Transverse colon (tissue), 4 donors: ENCODE measurements around the gene MRPL55.

Source experiments
- EP300 ChIP-seq: sonication (generic); formaldehyde crosslinking; IDR thresholded peaks from one replicate; pipeline ENCODE4 v1.6.1; 2017; ENCODE audit warnings: antibody characterized with exemption, low read depth
- POLR2A ChIP-seq: fragments of 450-650 bp; IDR thresholded peaks from one replicate; pipeline ENCODE4 v1.6.1; 2016; ENCODE audit warnings: antibody characterized with exemption, mild to moderate bottlenecking, moderate library complexity
- POLR2AphosphoS5 ChIP-seq, 3 donors: sonication (generic); formaldehyde crosslinking; IDR thresholded peaks; one replicate each; pipeline ENCODE4 v1.6.1; 2016; ENCODE audit warnings: antibody characterized with exemption in 3 of 3
- TF ChIP-seq, protein P1 (sequence below), 5 experiments: fragments of 200-600 bp in 3 of 5; fragments of 450-650 bp in 2 of 5; sonication (generic) in 3 of 5; IDR thresholded peaks; 1 replicate in 2 of 5; 2 replicates in 3 of 5; pipeline ENCODE4 v1.5.1; 2016 to 2017; ENCODE audit warnings: antibody characterized with exemption in 5 of 5, inconsistent platforms in 3 of 5, mild to moderate bottlenecking in 2 of 5, moderate library complexity in 1 of 5

DNA sequence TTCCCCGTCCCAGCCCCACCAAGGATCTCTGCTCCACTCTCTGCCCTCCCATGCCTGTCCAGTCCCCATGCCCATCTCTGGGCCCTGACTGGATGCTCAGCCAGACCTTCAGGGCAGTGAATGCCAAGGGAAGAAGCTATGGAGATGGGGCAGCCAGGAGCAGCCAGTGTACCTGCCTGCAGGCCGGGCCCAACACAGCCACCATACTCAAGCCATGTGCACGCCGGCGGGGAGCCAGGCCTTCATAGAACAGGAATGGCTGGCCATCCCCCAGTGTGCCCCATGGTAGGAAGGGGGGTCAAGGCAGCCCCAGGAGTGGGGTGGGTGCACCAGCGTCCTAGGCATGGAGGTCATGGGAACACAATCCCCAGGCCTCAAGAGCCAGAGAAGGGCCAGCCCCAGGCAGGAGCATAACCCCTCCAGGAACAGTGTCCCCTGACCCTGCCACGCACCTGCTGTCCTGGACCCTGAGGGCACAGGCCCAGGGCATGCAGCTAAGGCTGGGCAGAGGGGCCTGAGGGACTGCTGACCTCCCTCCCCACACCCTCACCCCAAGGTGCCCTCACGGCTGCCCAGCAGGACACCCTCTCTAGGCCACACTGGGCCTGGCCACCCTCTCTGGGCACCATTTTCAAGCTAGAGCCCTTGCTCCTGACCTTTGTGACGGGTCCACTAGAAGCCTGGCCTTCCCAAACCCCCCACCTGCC lies 46.9 kb downstream of the MRPL55 start:
- TF ChIP-seq POLR2AphosphoS5 (IDR thresholded peaks at IDR 0.05) = no peak
- no peak for TF ChIP-seq POLR2A
- TF ChIP-seq, protein P1, sequence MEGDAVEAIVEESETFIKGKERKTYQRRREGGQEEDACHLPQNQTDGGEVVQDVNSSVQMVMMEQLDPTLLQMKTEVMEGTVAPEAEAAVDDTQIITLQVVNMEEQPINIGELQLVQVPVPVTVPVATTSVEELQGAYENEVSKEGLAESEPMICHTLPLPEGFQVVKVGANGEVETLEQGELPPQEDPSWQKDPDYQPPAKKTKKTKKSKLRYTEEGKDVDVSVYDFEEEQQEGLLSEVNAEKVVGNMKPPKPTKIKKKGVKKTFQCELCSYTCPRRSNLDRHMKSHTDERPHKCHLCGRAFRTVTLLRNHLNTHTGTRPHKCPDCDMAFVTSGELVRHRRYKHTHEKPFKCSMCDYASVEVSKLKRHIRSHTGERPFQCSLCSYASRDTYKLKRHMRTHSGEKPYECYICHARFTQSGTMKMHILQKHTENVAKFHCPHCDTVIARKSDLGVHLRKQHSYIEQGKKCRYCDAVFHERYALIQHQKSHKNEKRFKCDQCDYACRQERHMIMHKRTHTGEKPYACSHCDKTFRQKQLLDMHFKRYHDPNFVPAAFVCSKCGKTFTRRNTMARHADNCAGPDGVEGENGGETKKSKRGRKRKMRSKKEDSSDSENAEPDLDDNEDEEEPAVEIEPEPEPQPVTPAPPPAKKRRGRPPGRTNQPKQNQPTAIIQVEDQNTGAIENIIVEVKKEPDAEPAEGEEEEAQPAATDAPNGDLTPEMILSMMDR (IDR thresholded peaks at IDR 0.05) = no peak
- no peak for TF ChIP-seq EP300
